Adrenal gland (tissue), 5 donors: ENCODE results near the gene STAMBPL1.

Experiments
- CTCF ChIP-seq, 6 experiments: fragments of 450-650 bp in 4 of 6; fragments of 200-600 bp in 2 of 6; sonication (generic) in 1 of 6; IDR thresholded peaks; 1 replicate in 5 of 6; 2 replicates in 1 of 6; pipeline versions ENCODE4 v1.5.1 to v1.8.0; 2016 to 2021; ENCODE audit warnings: antibody characterized with exemption in 6 of 6, mild to moderate bottlenecking in 2 of 6, moderate library complexity in 1 of 6
- POLR2A ChIP-seq, 2 donors: fragments of 450-650 bp; IDR thresholded peaks; one replicate each; pipeline ENCODE4 v1.6.1; 2017; ENCODE audit warnings: antibody characterized with exemption in 2 of 2, mild to moderate bottlenecking in 2 of 2, moderate library complexity in 1 of 2
- donor health status: DM: no; HTN: no; CAD: no.

DNA sequence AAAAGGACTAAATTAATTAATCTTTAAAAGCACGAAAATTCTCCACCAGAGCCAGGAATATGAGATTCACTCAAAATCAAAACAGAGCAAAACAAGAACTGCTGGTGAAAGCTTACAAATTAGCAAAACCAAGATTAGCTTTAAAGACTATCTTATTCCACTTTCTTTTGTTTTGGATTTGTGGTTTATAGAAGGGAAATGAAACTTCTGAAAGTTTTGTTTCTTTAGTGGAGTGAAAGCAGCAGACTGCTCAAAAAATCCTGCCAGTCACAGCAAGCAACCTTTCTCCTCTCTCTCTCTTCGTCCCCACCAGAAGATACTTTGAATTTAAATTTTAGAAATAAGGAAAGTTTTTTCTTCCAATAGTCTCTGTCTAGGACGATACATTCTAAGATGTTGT is 64.8 kb downstream of the STAMBPL1 start:
- TF ChIP-seq CTCF (IDR thresholded peaks at IDR 0.05) (no peak), POLR2A (IDR thresholded peaks at IDR 0.05) (no peak)
